ENCODE results near the gene ANKRD24.
"Not testable (repeated sequence)": the region's sequence is repeated elsewhere in the genome, so short reads cannot be mapped to it uniquely, and the experiment has no call there.

ANKRD24 gene

DNA sequence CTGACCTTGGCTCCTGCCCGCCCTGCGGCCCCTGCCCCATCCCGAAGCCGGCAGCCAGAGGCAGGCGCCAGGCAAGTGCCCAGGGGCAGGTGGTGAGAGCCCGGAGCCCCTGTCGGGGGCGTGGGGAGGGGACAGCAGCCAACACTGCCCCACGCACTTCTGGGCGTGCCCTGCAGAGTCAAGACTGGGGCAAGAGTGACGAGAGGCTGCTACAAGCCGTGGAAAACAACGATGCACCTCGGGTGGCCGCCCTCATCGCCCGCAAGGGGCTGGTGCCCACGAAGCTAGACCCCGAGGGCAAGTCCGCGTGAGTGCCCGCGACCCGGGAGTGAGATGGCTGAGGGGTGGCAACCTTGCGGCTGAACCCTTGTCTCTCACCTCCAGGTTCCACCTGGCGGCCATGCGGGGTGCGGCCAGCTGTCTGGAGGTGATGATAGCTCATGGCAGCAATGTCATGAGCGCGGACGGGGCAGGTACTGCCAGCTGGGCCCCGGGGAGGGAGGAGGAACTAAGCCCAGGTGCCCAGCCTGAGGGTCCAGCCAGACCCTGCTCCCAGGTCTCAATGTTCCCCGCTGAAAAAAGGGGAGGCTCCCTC is 17.3 kb downstream of the ANKRD24 start:
- DNase-seq: no peak

DNA sequence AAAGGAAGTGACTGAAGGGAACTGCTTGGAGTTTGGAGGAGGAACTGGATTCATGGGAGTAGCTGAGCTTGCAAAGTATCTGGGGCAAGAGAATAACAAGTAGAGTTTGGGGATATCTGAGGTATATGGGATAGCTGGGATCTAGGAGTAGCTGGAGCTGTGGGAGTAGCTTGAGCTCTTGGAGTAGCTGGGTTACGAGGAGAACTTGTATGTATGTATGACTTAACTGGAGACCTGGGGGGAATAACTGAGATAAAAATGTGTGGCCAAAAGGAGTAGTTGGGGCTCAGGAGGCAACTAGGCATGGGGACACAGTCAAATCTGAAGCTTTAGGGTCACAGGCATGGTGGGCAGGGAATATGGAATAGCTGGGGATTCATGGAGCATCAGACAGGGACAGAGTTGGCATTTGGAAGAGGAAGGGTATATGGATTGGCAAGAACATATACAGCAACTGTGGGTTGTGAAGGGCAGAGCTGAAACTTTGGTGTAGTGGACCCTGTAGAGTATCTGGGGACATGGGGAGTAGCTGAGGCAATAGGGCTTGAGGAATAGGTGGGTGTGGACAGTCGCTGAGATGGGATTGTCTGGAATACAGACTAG is 18.6 kb downstream of the ANKRD24 start:
- no peak for DNase-seq

DNA sequence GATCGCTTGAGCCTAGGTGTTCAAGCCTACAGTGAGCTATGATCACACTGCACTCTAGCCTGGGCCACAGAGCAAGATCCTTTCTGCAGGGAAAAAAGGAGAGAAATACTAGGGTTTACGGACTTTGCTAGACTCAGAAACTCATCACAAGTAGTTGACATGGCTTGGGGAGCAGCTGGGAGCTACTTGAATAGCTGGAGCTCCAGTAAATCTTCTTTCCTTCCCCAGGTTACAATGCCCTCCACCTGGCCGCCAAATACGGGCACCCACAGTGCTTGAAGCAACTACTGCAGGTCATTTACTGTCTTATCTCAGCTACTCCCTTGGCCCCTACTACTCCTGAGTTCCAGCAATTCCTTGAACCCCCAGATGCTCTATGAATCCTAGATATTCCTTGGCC is 19.3 kb downstream of the ANKRD24 start:
- DNase-seq: no peak

DNA sequence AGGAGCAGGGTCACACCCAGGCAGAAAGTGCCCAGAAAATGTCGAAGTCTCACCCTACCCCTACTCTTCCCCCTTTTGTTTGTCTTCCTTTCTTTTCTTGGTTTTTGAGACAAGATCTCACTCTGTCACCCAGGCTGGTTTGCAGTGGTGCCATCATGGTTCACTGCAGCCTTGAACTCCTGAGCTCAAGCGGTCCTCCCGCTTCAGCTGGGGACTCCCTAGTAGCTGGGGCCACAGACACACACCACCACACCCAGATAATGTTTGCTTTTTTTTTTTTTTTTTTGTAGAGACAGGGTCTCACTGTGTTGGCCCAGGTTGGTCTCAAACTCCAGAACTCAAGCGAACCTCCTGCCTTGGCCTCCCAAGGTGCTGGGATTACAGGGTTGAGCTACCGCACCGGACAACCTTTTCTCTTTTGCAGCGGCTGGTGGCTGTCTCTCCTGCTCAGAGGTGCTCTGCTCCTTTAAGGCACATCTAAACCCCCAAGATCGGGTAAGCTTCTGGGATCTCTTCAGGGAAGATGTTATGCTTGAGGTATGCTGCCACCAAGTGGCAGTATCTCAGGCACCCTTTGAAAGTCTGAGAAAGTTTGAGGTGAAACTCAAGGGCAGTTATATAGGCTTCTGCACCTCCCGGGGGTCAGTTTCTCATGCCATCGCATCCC is 24.5 kb downstream of the ANKRD24 start:
- DNase-seq: no peak

DNA sequence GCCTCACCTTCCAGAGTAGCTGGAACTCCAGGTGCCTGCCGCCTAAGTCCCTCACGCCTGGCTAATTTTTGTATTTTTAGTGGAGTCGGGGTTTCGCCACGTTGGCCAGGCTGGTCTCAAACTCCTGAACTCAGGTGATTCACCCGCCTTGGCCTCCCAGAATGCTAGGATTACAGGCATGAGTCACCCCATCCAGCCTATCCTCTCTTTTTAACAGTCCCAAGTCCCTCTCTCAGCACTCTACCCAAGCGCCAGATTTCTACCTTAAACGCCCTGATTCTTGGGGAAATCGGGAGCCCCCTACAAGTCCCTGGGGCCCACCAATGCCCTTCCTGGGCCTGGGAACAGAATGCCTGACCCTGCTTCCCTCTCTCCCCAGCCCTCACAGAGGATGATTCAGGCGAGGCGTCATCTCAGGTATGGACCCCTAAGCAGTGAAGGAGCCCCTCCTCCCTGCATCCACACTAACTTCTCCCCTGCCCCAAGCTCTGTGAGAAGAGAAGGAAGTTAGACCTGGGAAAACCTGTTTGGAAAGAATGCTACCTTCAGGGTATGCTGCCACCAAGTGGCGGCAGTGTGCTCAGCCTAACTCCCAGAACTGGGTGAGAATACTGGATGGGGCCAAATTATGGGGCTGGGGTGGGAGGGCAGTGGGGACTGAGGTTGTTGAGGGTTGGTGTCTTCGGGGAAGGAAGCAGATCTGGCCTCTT is 26.1 kb downstream of the ANKRD24 start:
- peak; percentile 20 for DNase-seq

DNA sequence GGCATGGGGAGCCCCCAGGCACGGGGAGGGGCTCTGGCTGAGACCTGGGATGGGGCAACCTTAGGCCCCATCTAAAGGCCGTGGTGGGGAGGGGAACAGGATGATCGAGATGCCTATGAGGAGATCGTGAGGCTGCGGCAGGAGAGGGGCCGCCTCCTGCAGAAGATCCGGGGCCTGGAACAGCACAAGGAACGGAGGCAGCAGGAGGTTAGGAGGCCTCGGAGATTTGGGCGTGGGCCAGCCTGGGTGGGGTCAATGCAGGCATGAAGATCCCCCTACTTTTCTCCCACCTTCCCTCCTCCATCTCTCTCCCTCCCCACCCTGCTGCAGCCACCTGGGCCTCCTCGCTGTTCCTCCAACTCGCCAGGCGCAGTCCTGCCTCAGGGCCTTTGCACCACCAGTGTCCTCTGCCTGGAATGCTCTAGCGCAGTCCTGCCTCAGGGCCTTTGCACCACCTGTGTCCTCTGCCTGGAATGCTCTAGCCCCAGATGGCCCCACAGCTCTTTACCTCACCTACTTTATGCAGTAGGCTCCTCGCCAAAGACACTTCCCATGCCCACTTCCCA is 27.8 kb downstream of the ANKRD24 start:
- DNase-seq: no peak

DNA sequence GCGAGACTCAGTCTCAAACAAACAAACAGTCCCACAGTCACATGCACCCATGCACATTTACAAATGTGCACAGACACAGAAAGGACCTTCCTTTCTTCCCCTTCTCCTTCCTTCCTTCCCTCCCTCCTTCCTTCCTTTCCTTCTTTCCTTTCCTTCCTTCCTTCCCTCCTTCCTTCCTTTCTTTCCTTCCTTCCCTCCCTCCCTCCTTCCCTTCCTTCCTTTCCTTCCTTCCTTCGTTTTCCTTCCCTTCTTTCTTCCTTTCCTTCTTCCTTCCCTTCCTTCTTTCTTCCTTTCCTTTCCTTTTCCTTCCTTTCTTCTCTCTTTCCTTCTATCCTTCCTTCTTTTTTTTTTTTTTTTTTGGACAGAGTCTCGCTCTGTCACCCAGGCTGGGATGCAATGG is 30.6 kb downstream of the ANKRD24 start:
- no peak for DNase-seq

DNA sequence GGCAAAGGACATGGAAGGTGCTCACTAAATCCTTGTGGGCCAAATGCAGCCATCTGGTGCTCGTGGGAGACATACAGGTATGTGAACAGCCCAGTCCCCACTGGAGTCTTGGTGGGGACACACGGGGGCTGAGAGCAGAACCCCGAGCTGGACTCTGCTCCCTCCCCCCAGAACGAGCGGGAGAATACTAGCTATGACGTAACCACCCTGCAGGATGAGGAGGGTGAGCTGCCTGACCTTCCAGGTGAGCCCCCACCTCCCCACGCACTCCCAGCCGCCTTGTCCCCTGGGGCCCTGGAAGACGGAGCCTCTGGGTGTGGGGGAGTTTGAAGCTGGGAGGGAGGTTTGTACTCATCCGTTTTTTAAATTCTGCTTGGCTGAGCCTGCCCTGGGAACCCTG is 33.3 kb downstream of the ANKRD24 start:
- DNase-seq: no peak

DNA sequence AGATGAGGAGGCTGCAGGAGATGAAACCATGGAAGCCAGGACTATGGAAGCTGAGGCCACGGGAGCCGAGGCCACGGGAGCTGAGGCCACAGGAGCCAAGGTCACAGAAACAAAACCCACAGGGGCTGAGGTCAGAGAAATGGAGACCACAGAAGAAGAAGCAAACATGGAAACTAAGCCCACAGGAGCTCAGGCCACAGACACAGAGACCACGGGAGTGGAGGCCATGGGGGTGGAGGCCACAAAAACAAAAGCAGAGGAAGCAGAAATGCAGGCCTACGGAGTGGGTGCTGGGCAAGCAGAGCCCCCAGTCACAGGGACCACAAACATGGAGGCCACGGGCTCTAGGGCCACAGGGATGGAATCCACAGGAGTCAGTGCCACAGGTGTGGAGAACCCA is 34.4 kb downstream of the ANKRD24 start:
- DNase-seq: no peak

DNA sequence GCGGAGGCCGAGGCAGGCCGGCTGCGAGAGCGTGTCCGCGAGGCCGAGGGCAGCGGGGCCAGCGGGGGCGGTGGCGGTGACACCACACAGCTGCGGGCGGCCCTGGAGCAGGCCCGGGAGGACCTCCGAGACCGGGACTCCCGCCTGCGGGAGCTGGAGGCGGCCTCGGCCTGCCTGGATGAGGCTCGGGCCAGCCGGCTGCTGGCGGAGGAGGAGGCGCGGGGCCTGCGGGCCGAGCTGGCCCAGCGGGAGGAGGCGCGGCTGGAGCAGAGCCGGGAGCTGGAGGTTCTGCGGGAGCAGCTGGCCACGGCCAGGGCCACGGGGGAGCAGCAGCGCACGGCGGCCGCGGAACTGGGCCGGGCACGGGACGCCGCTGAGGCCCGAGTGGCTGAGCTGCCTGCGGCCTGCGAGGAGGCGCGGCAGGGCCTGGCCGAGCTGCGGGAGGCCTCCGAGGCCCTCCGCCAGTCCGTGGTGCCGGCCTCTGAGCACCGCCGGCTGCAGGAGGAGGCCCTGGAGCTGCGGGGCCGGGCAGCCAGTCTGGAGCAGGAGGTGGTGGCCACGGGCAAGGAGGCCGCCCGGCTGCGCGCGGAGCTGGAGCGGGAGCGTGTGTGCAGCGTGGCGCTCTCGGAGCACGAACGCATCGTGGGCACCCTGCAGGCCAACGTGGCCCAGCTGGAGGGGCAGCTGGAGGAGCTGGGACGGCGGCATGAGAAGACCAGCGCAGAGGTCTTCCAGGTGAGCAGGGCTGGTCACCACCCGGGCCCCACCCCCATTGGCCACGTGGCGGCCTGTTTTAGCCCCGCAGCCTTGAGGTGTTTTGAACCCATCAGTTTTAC is 35.2 kb downstream of the ANKRD24 start:
- DNase-seq: no peak

DNA sequence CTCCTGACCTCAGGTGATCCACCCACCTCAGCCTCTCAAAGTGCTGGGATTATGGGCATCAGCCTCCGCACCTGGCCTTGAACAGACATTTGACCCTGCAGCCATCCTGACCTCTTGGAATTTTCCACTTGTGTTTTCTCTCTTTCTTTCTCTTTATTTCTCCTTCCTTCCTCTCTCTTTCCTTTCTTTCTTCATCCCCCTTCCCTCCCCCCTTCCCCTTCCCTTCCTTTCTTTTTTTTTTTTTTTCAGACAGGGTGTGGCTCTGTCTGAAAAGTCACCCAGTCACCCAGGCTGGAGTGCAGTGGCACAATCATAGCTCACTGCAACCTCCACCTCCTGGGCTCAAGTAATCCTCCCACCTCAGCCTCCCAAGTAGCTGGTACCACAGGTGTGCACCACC is 36.0 kb downstream of the ANKRD24 start:
- DNase-seq: not testable (repeated sequence)

DNA sequence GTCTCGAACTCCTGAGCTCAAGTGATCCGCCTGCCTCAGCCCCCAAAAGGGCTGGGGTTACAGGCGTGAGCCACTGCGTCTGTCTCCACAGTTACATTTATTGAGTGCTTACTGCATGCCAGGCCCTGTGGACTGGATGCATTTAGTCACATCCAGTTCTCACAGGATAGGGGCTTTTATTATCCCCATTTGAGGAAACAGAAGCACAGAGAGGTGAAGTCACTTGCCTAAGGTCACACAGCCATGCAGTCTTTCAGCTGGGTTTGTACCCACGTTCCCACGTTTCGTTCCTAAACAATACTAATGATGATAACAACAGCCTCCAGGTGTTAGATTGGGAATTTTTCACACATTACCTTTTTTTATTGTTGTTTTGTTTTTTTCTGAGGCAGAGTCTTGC is 37.7 kb downstream of the ANKRD24 start:
- no peak for DNase-seq

DNA sequence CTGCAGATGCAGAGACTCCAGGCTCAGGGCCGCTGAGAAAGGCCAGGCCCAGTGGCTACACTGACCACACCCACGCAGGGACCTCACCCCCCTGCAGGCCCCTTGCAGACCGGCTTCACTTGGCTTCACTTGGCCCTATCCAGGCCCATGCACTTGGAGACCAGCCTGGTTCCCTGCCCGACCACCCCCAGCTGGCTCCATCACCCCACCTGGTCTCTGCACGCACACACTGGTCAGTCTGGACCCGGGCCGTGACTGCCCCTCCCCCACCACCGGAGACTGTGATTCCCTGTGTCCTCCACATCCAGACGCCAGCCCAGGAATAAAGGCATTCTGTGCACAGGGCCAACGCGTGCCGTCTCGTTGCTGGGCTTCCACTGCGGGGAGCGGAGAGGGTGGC is 42.0 kb downstream of the ANKRD24 start:
- DNase-seq: no peak

DNA sequence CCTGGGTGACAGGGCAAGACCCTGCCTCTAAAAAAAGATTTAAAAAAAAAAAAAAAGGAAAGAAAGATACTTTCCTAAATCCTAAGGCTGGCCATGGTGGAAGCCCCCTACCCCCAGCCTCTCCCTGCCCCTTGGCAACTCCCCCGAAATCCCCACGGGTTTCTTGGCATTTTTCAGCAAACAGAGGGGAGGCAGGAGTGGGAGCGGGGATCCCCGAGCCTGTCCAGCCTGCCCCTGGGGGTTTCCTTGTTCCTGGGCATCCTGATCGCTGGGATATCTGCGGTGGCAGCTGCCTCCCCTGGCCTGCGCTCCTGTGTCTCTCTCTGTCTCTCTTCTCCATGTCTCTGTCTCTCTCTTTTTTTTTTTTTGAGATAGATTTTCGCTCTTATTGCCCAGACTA is 43.4 kb downstream of the ANKRD24 start:
- no peak for DNase-seq

DNA sequence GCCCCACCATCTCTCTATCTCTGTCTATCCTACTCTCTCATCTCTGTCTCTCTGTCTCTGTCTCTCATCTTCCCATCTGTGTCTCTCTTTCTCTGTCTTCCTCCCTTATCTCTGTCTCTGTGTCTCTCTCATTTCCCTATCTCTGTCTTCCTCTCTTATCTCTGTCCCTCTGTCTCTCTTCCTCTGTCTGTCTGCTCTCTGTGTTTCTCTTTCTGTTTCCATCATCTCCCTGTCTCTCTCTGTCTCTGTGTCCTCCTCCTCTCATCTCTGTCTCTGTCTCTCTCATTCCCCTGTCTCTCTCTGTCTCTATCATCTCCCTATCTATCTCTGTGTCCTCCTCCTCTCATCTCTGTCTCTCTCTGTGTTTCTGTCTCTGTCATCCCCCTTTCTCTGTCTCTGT is 45.3 kb downstream of the ANKRD24 start:
- no peak for DNase-seq

DNA sequence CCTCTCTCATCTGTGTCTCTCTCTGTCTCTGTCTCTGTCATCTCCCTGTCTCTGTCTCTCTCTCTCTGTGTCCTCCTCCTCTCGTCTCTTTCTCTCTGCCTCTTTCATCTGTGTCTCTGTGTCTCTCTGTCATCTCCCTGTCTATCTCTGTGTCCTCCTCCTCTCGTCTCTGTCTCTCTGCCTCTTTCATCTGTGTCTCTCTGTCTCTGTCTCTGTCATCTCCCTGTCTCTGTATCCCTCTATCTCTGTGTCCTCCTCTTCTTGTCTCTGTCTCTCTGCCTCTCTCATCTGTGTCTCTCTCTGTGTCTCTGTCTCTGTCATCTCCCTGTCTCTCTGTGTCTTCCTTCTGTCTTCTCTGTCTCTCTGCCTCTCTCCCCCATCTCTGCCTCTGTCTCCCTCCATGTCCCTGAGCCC is 46.3 kb downstream of the ANKRD24 start:
- DNase-seq: no peak

DNA sequence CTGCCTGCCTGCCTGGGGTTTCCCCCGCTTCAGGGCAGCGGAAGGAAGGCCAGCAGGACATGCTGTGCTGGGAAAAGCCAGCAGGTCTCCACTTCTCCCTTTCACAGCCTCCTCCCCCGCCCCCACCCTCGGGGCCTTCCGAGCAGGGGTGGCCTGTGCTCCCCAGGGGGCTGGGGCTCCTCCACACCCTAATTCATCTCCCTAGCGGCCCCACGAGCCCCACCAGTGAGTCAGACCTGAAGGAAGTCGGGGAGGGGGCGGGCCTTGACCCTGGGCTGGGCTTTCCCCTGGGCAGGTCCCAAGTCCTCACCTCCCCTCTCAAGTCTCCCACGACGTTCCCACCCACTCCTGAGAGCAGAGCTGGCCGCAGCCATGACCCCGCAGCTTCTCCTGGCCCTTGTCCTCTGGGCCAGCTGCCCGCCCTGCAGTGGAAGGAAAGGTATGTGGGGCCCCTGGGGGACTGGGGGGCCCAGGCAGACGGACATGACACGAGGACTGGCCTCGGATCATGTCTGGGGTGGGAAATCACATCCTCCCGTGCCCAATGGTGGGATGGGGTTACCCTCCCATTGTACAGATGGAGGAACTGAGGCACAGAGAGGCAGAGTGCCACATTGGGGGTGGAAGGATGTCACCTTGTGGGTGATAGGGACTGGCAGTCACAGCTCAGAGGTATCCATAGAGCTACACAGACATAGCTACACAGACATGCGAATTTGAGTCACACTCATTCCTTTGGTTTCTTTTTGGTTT is 46.9 kb downstream of the ANKRD24 start, which contains the start of gene EBI3:
Gene EBI3, plus strand, starts transcription at position 345 of the 753 bp plus-strand sequence. Its CDS starts 28 bp downstream, at position 373.
- peak; percentile 50 for DNase-seq

DNA sequence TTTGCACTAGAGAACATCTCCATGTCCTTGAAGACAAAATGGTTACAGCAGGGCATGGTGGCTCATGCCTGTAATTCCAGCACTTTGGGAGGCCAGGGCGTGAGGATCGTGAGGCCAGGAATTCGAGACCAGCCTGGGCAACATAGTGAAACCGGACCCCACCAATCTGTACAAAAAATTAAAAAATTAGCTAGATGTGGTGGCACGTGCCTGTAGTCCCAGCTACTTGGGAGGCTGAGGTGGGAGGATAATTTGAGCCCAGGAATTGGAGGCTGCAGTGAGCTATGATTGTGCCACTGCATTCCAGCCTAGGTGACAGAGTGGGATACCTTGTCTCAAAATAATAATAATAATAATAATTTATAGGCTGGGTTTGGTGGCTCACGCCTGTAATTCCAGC is 47.7 kb downstream of the ANKRD24 start:
- not testable (repeated sequence) for DNase-seq

DNA sequence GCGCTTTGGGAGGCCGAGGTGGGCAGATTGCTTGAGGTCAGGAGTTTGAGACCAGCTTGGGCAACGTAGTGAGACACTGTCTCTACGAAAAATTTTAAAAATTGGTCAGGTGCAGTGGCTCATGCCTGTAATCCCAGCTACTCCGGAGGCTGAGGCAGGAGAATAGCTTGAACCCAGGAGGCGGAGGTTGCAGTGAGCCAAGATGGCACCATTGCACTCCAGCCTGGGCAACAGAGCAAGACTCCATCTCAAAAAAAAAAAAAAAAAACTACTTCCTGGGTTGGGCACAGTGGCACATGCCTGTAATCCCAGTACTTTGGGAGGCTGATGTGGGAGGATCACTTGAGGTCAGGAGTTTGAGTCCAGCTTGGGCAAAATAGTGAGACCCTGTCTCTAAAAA is 49.0 kb downstream of the ANKRD24 start:
- not testable (repeated sequence) for DNase-seq

DNA sequence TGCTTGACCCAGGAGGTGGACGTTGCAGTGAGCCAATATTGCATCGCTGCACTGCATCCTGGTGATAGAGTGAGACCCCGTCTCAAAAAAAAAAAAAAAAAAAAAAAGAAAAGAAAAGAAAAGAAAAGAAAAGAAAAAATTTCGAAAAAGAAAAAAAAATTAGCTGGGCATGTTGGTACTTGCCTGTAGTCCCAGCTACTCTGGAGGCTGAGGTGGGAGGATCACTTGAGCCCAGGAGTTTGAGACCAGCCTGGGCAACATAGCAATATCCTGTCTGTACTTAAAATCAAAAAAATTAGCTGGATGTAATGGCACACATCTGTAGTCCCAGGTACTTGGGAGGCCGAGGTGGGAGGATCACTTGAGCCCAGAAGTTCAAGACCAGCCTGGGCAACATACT is 49.6 kb downstream of the ANKRD24 start:
- not testable (repeated sequence) for DNase-seq

DNA sequence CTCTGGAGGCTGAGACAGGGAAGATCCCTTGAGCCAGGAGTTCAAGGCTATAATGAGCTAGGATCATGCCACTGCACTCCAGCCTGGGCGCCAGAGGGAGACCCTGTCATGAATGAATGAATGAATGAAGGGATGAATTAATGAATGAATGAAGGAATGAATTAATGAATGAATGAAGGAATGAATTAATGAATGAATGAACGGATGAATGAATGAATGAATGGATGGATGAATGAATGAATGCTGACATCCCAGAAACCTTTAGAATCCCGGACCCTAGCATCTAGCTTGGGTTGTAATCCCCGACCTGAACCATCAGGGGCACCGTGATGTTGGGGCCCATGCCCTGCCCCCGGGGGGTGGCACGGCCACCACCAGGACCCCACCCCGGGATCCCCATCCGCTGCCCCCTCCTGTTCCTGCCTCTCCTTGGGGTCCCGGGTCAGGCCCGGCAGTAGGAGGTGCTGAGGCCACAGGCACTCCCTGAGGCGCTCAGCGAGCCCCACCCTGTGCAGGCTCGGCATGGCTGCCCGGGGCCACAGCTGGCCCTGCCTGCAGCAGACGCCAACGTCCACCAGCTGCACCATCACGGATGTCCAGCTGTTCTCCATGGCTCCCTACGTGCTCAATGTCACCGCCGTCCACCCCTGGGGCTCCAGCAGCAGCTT is 50.3 kb downstream of the ANKRD24 start:
- no peak for DNase-seq

All from T1000 (cell line).